Measurements from ENCODE around the gene FLOT2.

- TF ChIP-seq, protein P1, sequence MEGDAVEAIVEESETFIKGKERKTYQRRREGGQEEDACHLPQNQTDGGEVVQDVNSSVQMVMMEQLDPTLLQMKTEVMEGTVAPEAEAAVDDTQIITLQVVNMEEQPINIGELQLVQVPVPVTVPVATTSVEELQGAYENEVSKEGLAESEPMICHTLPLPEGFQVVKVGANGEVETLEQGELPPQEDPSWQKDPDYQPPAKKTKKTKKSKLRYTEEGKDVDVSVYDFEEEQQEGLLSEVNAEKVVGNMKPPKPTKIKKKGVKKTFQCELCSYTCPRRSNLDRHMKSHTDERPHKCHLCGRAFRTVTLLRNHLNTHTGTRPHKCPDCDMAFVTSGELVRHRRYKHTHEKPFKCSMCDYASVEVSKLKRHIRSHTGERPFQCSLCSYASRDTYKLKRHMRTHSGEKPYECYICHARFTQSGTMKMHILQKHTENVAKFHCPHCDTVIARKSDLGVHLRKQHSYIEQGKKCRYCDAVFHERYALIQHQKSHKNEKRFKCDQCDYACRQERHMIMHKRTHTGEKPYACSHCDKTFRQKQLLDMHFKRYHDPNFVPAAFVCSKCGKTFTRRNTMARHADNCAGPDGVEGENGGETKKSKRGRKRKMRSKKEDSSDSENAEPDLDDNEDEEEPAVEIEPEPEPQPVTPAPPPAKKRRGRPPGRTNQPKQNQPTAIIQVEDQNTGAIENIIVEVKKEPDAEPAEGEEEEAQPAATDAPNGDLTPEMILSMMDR (conservative IDR thresholded peaks at IDR 0.05): no peak
- no peak for TF ChIP-seq ZFX (IDR thresholded peaks at IDR 0.05)
Observed at GRCh38 chr17:28920201-28920600, 22.7 kb upstream of the FLOT2 start.
